ENCODE data around the gene SLC34A3.

DNA sequence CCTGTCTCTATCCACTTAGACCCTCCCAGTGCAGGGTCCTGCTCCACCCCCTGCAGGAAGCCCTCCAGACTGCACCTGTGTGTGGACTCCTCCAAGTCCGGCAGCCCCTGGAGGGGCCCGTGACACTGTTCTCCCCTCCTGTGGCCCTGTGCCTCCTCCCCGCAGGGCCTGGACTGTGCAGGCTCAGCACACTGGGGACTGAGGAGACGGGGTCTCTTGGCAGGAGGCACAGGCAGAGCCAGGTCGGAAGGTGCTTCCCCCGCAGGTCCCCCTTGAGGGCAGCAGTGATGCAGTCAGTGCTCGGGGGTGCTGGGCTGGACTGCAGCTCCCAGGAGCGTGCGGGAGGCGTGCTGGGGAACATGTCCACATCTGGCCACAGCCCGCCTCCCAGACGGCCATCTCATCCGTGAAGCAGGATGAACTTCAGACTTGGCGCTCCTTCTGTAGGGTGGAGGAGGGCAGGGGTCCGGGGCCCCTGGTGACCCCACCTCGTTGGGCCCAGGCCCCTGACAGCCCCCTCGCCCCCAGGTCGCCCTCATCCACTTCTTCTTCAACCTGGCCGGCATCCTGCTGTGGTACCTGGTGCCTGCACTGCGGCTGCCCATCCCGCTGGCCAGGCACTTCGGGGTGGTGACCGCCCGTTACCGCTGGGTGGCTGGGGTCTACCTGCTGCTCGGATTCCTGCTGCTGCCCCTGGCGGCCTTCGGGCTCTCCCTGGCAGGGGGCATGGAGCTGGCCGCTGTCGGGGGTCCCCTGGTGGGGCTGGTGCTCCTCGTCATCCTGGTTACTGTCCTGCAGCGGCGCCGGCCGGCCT is 4.9 kb downstream of the SLC34A3 start:
- TF ChIP-seq POLR2A (IDR thresholded peaks at IDR 0.05): no peak
- TF ChIP-seq, protein P1, sequence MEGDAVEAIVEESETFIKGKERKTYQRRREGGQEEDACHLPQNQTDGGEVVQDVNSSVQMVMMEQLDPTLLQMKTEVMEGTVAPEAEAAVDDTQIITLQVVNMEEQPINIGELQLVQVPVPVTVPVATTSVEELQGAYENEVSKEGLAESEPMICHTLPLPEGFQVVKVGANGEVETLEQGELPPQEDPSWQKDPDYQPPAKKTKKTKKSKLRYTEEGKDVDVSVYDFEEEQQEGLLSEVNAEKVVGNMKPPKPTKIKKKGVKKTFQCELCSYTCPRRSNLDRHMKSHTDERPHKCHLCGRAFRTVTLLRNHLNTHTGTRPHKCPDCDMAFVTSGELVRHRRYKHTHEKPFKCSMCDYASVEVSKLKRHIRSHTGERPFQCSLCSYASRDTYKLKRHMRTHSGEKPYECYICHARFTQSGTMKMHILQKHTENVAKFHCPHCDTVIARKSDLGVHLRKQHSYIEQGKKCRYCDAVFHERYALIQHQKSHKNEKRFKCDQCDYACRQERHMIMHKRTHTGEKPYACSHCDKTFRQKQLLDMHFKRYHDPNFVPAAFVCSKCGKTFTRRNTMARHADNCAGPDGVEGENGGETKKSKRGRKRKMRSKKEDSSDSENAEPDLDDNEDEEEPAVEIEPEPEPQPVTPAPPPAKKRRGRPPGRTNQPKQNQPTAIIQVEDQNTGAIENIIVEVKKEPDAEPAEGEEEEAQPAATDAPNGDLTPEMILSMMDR (IDR thresholded peaks at IDR 0.05): no peak

Measured in ovary (tissue), 3 donors.